ENCODE results near the gene EMC9.

- no peak for TF ChIP-seq CTCF (IDR thresholded peaks at IDR 0.05; ENCODE audit: control extremely low read depth in 1 of 3, insufficient read depth in 1 of 3, low read depth in 1 of 3, low read length in 3 of 3)
- TF ChIP-seq, protein P1, sequence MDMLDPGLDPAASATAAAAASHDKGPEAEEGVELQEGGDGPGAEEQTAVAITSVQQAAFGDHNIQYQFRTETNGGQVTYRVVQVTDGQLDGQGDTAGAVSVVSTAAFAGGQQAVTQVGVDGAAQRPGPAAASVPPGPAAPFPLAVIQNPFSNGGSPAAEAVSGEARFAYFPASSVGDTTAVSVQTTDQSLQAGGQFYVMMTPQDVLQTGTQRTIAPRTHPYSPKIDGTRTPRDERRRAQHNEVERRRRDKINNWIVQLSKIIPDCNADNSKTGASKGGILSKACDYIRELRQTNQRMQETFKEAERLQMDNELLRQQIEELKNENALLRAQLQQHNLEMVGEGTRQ (IDR thresholded peaks at IDR 0.05; ENCODE audit: low read length): no peak
- no peak for TF ChIP-seq EZH2 (IDR thresholded peaks at IDR 0.05; ENCODE audit: low read depth, low read length, severe bottlenecking)
- TF ChIP-seq ATF3 (IDR thresholded peaks at IDR 0.05; ENCODE audit: insufficient read depth, low read depth, low read length): no peak
- no peak for TF ChIP-seq RFX5 (IDR thresholded peaks at IDR 0.05; ENCODE audit: borderline replicate concordance, low read depth, low read length)
- no peak for TF ChIP-seq POLR2A (IDR thresholded peaks at IDR 0.05; ENCODE audit: control extremely low read depth in 1 of 2, low read depth in 2 of 2, low read length in 2 of 2)
- TF ChIP-seq CHD1 (IDR thresholded peaks at IDR 0.05; ENCODE audit: low read depth, low read length): no peak
- TF ChIP-seq FOSL1 (IDR thresholded peaks at IDR 0.05; ENCODE audit: insufficient read depth, low read depth, low read length): no peak
- no peak for TF ChIP-seq JUND (IDR thresholded peaks at IDR 0.05; ENCODE audit: low read length)
- TF ChIP-seq EP300 (IDR thresholded peaks at IDR 0.05; ENCODE audit: borderline replicate concordance in 1 of 2, low read depth in 2 of 2, low read length in 2 of 2): no peak
- TF ChIP-seq NRF1 (IDR thresholded peaks at IDR 0.05; ENCODE audit: low read depth, low read length): no peak
- TF ChIP-seq YY1 (IDR thresholded peaks at IDR 0.05; ENCODE audit: low read depth, low read length): no peak
- no peak for TF ChIP-seq SIX5 (IDR thresholded peaks at IDR 0.05; ENCODE audit: low read depth, low read length)
Measured at GRCh38 chr14:24138396-24139271, 2.8 kb downstream of the EMC9 start.

Measured in H1 (cell line).